Ovary (tissue), 9 donors: ENCODE results near the gene KCTD6. TPM values are rescaled to one million over a fixed set of nuclear protein-coding genes. Genes with fewer than 3 reads are reported as not detected.

ENCODE experiments used
- DNase-seq, 5 donors: peaks; one replicate each; pipeline ENCODE4 v3.0.0-alpha.2; 2019 to 2020
- H3K27ac ChIP-seq, 2 donors: fragments of 200-600 bp; one replicate each; pipeline versions ENCODE4 v1.5.1 to v1.8.0; 2019 to 2022
- H3K27me3 ChIP-seq: fragments of 200-600 bp; one replicate; pipeline ENCODE4 v1.8.0; 2022
- H3K36me3 ChIP-seq: fragments of 200-600 bp; sonication (generic); one replicate; pipeline ENCODE4 v1.5.1; 2019
- H3K4me1 ChIP-seq: one replicate; pipeline ENCODE4 v1.8.1; 2013; ENCODE audit warnings: mild to moderate bottlenecking, moderate library complexity; ENCODE audit not compliant: insufficient read depth
- H3K4me3 ChIP-seq: fragments of 200-600 bp; sonication (generic); one replicate; pipeline ENCODE4 v1.5.1; 2017
- H3K9me3 ChIP-seq, 2 donors: fragments of 200-600 bp in 1 of 2; sonication (generic) in 1 of 2; one replicate each; pipeline versions ENCODE4 v1.5.1 to v1.8.1; 2013 to 2019; ENCODE audit warnings: mild to moderate bottlenecking in 1 of 2, moderate library complexity in 1 of 2
- CTCF ChIP-seq, 3 donors: fragments of 450-650 bp in 2 of 3; fragments of 200-600 bp in 1 of 3; IDR thresholded peaks; one replicate each; pipeline versions ENCODE4 v1.5.1 to v1.8.0; 2016 to 2022; ENCODE audit warnings: antibody characterized with exemption in 3 of 3, mild to moderate bottlenecking in 1 of 3
- EP300 ChIP-seq: sonication (generic); formaldehyde crosslinking; IDR thresholded peaks from one replicate; pipeline ENCODE4 v1.6.1; 2017; ENCODE audit warnings: antibody characterized with exemption
- POLR2A ChIP-seq: fragments of 450-650 bp; IDR thresholded peaks from one replicate; pipeline ENCODE4 v1.6.1; 2017; ENCODE audit warnings: antibody characterized with exemption, mild to moderate bottlenecking, moderate library complexity
- WGBS, 3 donors: extraction: QIAGEN DNeasy Blood & Tissue Kit in 1 of 3; methylation state at CpG; one replicate each; pipeline versions ENCODE4 v1.1.5 to v1.1.7; 2013 to 2017; 5-methylcytosine and 5-hydroxymethylcytosine counted together
- intact Hi-C, 4 donors: fragments of 100-400 bp; cut with DNase I; formaldehyde crosslinking; loops; one replicate each; pipeline versions ENCODE4 v1.11.0 to v1.15.1; 2022 to 2023
- polyA plus RNA-seq, 2 donors: library from polyadenylated mRNA; stranded (reverse); fragments of 200-250 nt in 1 of 2; fragments of 350-450 nt in 1 of 2; fragmentation: Illumina TruSeq in 1 of 2; extraction: RNeasy Lipid Tissue Mini Kit (QIAGEN cat#74804) in 1 of 2; gene quantifications; one replicate each; pipeline ENCODE4 v1.2.3, GENCODE V29; 2013 to 2014
- total RNA-seq, 7 donors: library from RNA; depleted of rRNA in 2 of 7; stranded (reverse); fragments of >200 nt in 2 of 7; fragmentation: NEBNext Ultra II Directional in 3 of 7; extraction: Animal tissue kit (Norgen Biotek cat#: 25700) in 3 of 7; gene quantifications; one replicate each; pipeline versions ENCODE4 v1.1.0 to v1.2.4, GENCODE V29; 2016 to 2023
- donor health status: DM: no; HTN: no; CAD: no; lungs with moderate emphysema.
- donor health status: DM: no; HTN: no; CAD: no.
- donor health status: Bipolar disorder and iron deficiency.
- donor health status: DM: yes; HTN: yes; CAD: no.
- donor health status: DM: no; HTN: no; CAD: no.
- donor health status: DM: yes; HTN: yes; CAD: no.

KCTD6 gene
- total and polyA plus RNA-seq, 9 donors, result 10.9 to 20.8 (median 13.0) TPM

GRCh38 chr3:58474967-58475578 lies 16.8 kb upstream of the KCTD6 start:
- WGBS, 3 donors, result 62 to 70% (median 70%) methylated on average over 3 of the region's 3 CpGs
- Histone ChIP-seq H3K36me3 (no peaks in the 10 kb centered on the region), H3K9me3 (no peaks in the 10 kb centered on the region), H3K4me1 (no peaks in the 10 kb centered on the region), H3K4me3 (no peak overlapping the region), H3K27ac (no peak overlapping the region), H3K27me3 (no peaks in the 10 kb centered on the region)
- DNase-seq, result no peak
- TF ChIP-seq EP300, result no peak
- TF ChIP-seq CTCF (IDR thresholded peaks at IDR 0.05), result no peak
- TF ChIP-seq POLR2A, result no peak
- intact Hi-C loops, result no loop called here

GRCh38 chr3:58478781-58479180 lies 13.1 kb upstream of the KCTD6 start:
- H3K9me3 ChIP-seq, result no peaks in the 10 kb centered on the region
- TF ChIP-seq POLR2A (no peak), CTCF (IDR thresholded peaks at IDR 0.05) (no peak), EP300 (no peak)
- H3K36me3 ChIP-seq, result no peaks in the 10 kb centered on the region
- H3K4me1 ChIP-seq, result no peaks in the 10 kb centered on the region
- no peaks in the 10 kb centered on the region for H3K27me3 ChIP-seq
- DNase-seq, result no peak
- intact Hi-C loops, result no loop called here
- H3K4me3 ChIP-seq, result no peak overlapping the region
- no peak overlapping the region for H3K27ac ChIP-seq
- WGBS, 3 donors, result 92 to 94% (median 93%) methylated on average over 2 of the region's 2 CpGs

GRCh38 chr3:58480309-58480708 lies 11.6 kb upstream of the KCTD6 start:
- no peaks in the 10 kb centered on the region for H3K36me3 ChIP-seq
- TF ChIP-seq EP300, result no peak
- TF ChIP-seq CTCF (IDR thresholded peaks at IDR 0.05), result no peak
- no peak for TF ChIP-seq POLR2A
- no peak overlapping the region for H3K4me3 ChIP-seq
- H3K27ac ChIP-seq, result no peak overlapping the region
- no peaks in the 10 kb centered on the region for H3K27me3 ChIP-seq
- WGBS, 3 donors, result 94 to 95% (median 94%) methylated on average over 2 of the region's 2 CpGs
- H3K4me1 ChIP-seq, result no peaks in the 10 kb centered on the region
- no peak for DNase-seq
- no peaks in the 10 kb centered on the region for H3K9me3 ChIP-seq
- intact Hi-C loops, result no loop called here

GRCh38 chr3:58482917-58483636 lies 8.8 kb upstream of the KCTD6 start:
- Histone ChIP-seq H3K36me3 (no peaks in the 10 kb centered on the region), H3K4me3 (no peak overlapping the region), H3K9me3 (no peaks in the 10 kb centered on the region), H3K27ac (no peak overlapping the region), H3K27me3 (no peaks in the 10 kb centered on the region), H3K4me1 (no peaks in the 10 kb centered on the region)
- intact Hi-C loops, result no loop called here
- DNase-seq, result no peak
- 76 to 81% (median 77%) methylated on average over 8 of the region's 8 CpGs for WGBS, 3 donors
- TF ChIP-seq CTCF (IDR thresholded peaks at IDR 0.05), result no peak
- TF ChIP-seq EP300, result no peak
- no peak for TF ChIP-seq POLR2A
